ENCODE results near the gene OPCML.

OPCML gene

DNA sequence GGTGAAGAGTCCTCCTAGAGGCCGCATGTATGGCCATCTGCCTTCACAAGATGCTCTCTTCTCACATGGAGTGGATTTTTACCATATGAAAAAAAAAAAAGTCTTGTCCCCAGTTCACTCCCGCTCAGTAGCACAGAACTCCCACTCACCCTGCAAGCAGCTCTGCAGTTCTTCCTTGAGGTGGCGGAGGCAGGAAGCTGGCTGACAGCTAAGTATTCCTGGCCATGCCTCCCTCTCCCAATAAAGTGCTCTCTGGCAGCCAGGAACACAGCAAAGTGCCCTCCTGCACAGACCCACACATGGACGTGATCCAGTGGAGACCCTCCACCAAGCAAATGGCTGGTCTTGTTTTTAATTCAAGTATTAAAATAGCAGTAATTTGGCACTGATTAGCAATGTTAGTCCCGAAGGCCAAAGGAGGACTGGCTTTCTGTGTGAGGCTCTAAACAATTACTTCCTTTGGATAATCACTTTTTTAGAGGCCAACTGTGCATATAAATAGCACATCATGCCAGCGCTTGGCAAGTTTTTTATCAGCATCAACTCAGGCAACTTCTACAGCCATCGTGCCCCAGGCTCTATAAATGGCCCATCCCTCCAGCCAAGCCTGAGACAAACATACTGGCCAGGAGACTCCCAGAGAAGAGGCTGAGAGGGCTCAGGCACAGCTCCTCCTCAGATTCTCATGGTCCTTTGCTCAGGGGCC lies 413.6 kb downstream of the OPCML start:
- no peak for DNase-seq

DNA sequence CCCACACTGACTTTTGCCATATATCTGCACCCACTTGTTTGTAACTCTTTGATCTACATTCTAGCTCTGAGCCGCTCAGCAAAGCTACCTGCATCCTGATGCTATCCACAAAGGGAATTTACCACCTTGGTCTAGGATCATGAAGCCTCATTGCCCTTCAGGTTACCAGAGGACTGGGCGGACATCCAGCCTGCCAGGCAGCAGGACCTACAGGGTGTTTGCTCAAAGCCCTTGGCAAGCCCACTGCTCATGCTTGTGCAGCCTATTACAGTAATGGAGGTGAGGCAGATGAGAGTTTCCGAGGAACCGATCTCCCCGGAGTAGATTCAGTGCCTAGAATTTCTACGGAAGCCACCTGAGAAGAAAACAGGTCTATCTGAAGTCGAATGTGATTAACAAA lies 417.2 kb downstream of the OPCML start:
- DNase-seq: no peak

DNA sequence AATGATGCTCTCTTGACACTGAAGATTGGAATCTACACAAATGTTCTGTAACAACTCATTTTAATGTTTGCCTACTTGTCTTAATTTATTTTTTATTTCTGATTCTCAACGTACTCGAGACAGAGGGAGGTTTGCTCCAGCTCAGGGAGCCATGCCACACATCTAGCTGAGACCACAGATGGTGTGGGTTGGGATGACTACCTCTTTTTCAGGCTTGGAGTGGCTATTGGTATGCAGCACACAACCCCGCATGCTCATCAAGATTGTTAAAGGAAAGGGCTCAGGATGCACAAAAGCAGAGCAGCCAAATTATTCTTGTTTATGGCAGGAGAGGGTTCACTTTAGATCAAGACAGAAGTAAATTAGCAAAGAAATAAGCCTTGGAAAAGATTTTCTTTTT lies 424.5 kb downstream of the OPCML start:
- DNase-seq: no peak

DNA sequence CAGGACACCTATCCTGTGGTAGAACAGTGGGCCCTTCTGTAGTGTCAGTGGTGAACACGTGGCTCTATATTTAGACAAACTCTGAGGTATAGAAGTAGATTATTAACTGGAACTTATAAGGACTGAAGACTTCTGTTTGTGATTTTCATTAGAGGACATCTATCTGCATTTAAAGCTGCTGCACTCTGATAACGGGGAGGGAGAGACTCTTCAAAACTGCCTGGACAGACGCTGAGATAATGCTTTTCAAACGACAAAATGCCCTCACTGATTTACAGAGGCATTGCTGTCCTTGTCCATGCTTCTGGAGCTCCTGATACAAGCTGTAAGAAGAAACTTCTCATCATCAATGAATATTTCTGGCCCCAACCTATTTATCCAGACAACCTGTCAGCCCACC lies 425.2 kb downstream of the OPCML start:
- no peak for DNase-seq

DNA sequence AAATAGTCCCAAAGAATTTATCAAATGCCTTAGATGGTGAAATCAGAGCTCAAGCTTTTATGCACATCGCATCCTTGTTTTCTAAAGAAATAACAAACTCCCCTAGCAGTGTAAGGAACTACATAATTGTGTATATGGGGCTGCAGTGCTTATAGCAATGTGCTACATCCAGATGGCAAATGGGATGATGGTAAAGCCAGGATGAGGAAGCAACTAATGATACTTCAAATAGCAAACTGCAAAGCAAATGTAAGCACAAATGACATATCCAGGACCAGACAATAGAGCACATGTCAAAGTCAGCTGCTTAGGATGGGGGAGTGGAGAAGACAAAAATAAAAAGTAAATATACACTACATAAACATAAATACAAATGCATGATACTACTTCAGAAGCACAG lies 425.9 kb downstream of the OPCML start:
- no peak for DNase-seq

DNA sequence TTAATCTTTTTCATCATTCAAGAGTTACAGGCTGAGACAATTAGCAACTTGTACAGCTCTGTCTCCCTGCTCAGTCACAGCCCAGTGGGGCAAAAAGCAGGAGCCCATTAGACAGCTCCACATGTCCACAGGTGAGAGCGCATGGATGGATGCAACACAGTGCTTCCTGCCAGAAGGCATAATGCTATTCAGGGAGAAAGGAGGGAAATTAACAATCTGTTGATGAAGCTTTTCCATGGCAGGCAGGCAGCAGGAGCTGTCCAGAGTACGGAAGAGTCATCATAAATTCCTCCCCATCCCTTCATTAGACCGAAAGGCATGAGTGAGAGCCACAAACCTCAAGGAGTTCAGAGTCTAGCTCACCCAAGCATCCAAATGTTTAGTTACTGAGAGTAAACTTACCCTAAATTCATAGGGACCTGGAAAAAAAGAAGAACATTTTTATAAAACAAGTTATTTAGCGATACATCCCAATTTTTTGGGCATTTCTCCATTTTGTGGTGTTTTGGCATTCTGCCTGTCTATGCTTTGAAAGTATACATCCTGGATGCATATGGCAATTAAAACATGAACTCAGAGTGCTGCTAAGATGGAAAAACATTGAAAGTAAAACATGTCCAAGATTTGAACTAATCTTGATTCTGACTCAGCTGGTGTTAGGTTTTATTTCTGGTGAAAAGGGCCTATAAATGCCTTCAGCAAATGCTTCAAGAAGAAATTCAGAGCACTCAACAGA lies 428.1 kb downstream of the OPCML start:
- no peak for DNase-seq

DNA sequence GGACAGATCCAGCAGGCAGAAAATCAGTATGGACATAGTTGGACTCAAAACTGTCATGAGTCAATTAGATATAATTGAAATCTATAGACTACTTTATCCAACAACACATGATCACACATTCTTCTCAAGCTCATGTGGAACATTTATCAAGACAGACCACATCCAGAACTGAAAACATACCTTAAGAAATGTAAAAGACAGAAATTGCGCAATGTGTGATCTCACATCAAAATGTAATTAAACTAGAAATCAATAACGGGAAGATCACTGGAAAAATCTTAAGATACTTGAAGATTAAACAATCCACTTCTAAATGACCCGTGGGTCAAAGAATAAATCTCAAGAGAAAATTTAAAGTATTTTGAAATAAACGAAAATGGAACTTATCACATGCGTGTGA lies 435.3 kb downstream of the OPCML start:
- DNase-seq: no peak

DNA sequence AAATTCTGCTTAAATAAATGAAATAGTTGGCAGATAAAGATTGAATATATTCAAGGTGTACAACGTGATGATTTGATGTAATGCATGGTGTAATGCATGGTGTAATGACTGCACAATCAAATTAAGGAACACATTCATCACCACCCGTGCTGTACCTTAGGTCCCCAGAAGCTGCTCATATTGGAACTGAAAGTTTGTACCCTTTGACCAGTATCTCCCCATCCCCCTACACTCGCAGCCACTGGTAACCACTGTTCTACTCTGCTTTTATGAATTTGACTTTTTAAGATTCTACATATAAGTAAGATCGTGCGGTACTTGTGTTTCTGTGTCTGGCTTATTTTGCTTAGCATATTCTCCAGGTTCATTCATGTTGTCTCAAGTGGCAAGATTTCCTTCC lies 445.8 kb downstream of the OPCML start:
- DNase-seq: no peak

DNA sequence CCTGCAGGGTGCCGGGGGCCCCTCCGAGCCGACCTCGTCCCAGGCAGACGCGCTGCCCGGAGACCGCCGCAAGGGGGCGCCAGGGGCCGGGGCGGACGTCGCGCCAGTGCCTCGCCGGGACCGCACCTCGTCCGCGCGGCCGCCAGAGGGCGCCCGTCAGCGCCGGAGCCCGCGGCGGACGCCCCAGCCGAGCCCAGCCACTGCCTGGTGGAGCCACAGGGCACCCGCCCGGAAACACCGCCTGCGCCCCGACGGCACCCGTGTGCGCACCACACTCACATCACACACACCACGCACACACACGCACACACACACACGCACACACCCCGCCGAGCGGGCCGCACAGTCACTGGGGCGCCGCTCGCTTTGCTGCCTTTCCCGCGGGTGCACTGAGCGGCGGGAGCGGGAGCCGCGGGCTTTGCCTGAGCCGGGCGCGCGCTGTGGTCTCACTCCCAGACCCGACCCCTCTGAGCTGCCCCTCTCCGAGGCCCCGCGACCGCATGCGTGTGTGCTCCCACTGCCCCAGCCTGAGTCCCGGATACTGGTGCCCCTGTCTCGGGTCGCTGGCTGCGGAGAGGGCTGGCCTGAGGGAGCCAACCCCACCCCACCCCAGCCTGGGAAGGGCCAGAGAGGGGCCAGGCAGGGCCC lies 449.3 kb downstream of the OPCML start:
- DNase-seq: peak; percentile 31

DNA sequence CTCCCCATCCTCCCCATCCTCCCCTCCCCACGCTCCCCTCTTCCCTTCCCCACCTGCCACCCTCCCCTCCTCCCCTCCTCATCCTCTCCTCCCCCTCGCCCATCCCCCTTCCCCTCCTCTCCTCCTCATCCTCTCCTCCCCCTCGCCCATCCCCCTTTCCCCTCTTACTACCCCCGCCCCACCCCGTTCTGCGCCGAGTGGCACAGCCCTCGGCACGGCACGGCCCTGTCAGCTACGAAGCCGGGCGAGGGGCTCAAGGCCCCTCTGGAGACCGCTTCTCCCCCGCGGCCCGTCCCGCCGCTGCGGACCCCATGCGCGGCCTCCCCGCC lies 449.9 kb downstream of the OPCML start:
- DNase-seq: no peak

DNA sequence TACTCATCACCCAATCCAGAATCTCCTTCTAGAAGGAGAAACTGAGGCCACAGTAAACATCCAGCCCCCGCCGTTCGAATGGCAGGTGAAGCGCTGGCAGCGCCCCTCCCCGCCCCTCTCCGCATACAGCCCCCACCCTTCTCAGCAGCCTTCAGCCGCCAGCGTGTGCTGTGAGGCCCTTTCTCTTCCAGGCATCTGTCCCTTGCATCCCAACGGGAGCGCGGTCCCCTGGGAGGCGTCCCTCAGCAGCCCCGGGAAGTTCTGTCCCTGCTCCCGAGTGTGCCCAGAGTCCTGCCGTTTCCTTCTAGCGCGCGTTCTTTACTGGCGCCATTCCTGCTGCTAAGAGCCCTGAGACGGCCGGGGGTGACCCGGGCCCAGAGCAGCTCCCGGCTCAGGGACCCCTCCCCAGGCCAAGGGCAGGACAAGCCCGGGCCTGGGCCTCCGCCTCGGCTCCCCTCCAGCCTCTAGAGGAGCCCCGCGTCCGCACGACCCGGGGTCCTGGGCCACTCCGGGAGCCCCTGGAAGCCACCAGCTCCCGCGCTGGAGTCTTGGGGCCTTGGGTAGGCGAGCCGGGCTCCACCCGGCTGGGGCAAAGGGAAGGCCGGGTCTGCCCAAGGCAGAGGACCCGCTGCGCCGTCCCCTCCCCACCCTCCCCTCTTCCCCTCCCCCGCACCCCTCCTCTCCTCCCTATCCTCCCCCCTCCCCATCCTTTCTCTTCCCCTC lies 450.4 kb downstream of the OPCML start:
- no peak for DNase-seq

DNA sequence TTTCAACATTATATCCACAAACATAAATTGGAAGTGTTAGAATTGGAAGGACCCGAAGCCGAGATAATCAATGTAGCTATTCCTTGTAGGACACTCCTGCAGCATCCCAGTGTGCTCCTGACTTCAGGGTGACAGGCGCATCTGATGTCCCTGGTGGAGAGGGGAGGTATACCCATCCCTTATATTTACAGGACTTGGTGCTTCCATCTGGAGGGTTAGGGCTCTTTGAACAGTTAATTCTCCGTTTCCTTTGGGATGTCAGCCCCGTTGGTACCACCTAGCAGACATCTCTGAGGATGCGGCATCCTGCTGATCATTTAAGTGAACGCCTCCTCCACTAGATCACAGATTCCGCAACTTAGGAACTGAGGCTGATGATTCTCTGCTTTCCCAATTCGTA lies 451.3 kb downstream of the OPCML start:
- DNase-seq: no peak

DNA sequence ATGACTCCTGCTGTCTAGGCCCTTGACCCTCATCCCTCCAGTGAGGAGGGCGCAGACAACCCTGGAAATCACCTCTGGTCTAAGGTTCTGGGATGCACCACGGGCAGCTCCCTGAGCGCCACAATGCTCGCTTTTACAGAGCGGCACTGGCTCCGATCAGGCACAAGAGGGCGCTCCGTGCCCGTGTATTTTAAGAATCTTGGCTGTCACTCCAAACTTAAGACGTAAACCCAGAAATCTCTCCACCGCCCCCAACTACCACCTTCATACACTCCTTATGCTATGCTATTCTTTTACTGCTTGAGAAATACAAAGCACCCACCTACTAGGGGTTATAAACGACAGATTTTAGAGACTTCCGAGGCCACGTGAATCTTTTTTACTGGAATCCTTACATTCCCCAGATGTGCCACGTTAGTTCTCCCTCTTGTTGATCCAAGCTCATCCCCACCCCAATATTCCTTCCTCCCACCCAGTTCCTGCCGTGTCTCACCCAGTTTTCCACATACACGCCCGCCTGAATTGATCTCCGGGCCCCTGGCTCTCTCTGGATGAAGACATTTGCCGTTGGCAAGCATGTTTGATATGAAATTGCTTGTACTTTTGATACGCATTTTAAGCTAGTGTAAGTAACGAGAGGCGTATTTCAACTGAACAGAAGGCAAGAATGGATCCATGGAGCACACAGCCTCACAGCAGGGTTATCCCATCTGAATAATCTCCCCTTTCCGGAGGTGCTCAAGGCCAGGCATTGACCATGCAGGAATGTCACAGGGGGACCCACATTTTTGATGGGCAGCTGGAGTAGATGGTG lies 453.5 kb downstream of the OPCML start:
- no peak for DNase-seq

DNA sequence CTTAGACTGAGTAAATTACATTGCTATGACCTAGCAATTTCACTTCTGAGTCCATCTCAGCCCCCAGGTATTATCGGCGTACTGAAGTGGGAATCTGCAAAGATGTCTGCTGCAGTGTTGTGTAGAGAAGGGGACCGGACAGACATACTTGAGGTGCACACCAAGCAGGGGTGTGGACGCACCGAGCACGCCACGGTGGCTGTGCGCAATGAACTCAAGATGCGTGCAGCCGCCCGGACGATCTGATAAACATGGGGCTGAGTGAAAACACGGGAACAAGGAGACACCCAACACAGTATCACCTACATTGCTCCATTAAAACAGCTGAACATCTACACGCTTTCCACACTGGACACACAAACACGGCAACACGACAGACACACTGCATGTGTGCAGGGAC lies 454.3 kb downstream of the OPCML start:
- DNase-seq: no peak

DNA sequence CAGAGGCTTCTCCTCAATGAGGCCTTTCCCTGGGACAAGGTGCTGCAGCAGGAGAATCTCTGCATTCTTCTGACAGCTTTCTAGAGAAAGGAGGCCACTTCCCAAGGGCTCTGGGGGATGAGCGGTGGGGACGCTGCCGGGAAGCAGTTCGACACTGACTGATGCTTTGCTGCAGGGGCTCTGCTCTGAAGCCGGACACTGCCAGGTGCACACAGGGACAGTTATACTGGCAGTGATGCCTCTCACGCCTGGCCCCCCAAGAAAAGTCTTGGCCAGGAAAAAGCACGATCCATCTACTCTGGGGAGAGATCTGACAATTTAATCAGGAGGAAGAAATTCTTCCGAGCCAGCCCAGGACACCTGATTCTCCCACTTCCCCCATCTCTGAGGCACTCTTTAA lies 456.9 kb downstream of the OPCML start:
- DNase-seq: no peak

DNA sequence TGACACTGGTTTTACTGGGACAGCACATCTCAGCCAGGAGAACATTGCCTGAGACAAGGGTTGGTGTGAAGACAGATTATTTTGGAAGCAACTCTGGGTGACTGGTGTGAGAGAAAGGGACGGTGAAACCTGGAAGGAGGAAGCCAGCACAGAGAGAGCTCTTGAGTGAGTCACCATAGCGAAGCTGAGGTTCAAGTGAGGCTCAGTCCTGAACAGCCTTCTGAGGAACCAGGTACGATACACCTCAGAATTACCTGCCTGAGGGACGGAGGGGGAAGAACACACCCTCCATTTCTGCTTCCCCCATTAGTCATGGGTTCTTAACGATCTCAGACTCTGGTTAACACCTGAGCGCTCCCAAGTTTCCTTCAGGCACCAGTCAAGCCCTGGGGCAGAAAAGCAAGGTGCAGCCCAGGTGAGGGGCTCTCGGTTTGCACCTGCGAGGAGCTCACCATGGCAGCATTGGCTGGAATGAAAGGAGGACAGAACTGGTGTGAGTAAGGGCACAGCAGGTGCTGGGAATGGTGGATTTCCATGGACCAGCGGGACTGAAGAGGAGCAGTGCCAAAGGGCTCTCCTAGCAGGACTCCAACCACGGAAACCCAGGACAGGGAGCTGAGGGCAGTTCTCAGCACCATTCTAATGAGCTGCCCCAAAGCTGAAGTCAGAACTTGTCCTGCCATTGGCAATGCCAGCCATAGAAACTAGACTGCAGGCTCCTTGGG lies 459.3 kb downstream of the OPCML start:
- DNase-seq: no peak

DNA sequence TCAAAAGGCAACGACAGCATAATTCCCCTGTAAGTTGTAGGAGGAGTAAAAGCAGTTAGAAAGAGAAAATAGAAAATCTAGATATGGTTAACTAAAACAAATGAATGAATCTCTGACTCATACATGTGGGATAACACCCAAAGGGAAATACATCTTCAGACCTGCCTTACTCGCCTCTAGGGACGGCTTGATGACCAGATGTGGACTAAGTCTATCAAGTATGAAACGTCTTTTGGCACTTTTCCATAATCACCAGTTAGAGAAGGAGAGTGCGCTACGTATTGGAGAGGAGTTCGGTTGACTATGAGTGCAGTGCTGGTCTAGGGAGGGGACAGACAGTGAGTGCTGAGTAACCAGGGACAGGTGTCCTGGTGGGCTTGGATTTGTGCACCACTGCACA lies 459.9 kb downstream of the OPCML start:
- no peak for DNase-seq

DNA sequence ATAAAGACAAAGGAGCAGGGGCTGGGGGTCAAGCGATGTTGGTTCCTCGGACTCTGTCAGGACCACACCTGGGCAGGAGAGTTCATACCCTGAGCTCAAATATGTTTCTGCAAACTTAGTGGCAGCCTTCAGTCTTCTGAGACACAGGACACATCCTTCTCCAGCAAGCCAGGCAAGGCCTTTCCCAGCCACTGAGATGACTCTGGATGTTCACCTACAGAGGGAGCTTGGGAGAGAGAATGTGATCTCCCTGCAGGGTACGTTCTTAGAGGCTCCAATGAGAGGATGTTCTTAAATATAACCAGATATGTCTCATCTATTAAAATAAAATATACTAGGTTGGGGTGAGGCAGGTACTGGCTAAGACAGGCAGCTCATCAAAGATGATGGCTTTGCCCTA lies 461.5 kb downstream of the OPCML start:
- DNase-seq: no peak

DNA sequence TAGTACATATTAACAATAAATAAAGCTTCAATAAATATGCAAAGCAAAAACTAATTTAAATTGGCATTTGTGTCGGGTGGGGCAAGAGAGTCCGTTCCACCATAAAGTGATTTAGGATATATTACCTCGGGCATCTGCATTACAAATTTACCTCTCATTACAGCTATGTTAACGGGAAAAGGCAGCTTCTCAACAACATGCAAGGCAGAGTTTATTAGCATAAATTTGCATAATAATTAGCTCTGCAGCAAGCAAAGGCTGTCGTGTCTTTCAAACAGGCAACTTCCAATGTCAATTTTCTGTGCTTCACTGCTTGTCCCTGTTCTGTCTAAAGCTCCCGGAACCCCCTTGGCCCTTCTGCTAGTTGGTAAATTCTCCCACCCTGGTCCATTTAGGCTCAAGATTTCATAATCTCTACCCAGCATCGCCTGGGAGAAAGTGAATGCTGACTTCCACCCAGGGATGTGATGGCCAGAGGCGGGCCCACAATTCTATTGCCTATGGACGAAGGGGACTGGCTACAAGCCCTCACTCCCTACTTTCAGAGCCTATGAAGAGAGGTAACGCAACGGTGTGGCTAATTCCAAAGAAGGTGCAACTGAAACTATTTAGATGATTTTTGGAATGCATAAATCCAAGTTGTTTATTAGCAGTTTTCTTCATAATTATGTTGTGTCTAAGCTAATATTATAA lies 462.1 kb downstream of the OPCML start:
- no peak for DNase-seq

DNA sequence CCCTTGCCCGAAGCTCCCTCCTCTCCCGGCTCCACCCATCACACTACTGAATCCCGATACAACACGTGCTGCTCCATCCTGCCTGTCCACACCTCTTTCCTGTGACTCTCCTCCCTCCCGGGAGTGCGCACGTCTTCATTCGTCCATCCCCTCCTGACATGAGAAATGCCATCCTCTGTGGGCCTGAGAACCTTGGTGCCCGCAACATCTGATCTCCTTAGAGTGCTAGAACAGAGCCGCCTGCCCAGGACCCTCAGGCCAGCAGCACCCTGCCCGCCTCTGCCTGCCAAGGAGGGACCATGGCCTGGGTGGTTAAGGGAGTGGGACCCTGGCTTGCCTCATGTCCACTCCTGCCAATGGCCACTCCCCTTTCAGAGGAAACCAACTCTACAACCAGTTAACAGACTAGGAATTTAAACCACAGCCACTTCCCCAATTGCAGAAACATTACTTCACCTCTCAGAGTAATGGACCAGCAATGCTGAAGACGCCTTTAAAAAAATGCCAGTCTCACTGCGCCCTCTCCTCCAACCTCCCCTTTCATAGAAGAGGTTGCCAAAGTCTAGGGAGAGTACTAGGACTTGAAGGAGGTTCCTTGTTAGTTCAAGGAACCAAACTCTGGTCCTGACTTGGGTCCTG lies 466.3 kb downstream of the OPCML start:
- DNase-seq: no peak

DNA sequence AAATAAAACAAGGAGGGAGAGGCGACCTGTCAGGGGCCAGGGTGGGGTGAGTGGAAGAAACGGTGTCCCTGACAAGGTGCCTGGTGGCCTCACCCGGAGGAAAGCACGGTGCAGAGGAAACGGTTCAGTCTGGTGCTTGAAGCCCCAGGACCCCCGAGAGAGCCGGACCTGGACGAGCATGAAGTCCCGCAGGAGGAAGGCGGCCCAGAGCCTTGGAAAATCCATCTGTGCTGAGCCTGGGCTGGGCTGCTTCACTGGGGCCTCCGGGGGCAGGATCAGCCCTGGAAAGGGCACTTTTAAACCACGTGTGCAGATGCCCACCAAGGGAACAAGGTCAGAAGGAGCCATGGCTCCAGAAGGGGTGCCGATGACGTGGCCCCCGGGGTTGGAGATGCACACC lies 467.3 kb downstream of the OPCML start:
- DNase-seq: no peak

Data from CD4-positive, alpha-beta T cell treated with Interleukin-4 for 1 hour (primary cell).